PFSK-1 (cell line): ENCODE data around the gene PPM1L.

Experiments used
- FOXP2 ChIP-seq: optimal IDR thresholded peaks from 2 replicates; pipeline ENCODE3; 2011; ENCODE audit warnings: borderline replicate concordance, control low read depth, inconsistent platforms; ENCODE audit not compliant: insufficient read depth; ENCODE audit errors: extremely low read length, extremely low read depth
- POLR2AphosphoS5 ChIP-seq: IDR thresholded peaks from 2 replicates; pipeline ENCODE4 v1.6.1; 2012; ENCODE audit warnings: low read depth, mild to moderate bottlenecking, control low read depth, low read length, moderate library complexity
- REST ChIP-seq, 2 experiments: IDR thresholded peaks; 2 replicates each; pipeline versions ENCODE4 v1.6.1 to v1.8.0; 2011 to 2012; ENCODE audit warnings: low read depth in 2 of 2, low read length in 2 of 2, control low read depth in 1 of 2, inconsistent platforms in 1 of 2, mild to moderate bottlenecking in 1 of 2, moderate library complexity in 1 of 2; ENCODE audit not compliant: insufficient read depth in 1 of 2
- SIN3A ChIP-seq: IDR thresholded peaks from 2 replicates; pipeline ENCODE4 v1.6.1; 2012; ENCODE audit warnings: mild to moderate bottlenecking, low read length, moderate library complexity, borderline replicate concordance; ENCODE audit not compliant: insufficient read depth
- TAF1 ChIP-seq: IDR thresholded peaks from 2 replicates; pipeline ENCODE4 v1.6.1; 2012; ENCODE audit warnings: low read length, control low read depth, borderline replicate concordance; ENCODE audit not compliant: insufficient read depth

Gene PPM1L

GRCh38 chr3:160796089-160796812, 40.2 kb downstream of the PPM1L start:
- TF ChIP-seq REST (IDR thresholded peaks at IDR 0.05; ENCODE audit: insufficient read depth in 1 of 2, low read depth in 2 of 2, low read length in 2 of 2) = no peak

DNA sequence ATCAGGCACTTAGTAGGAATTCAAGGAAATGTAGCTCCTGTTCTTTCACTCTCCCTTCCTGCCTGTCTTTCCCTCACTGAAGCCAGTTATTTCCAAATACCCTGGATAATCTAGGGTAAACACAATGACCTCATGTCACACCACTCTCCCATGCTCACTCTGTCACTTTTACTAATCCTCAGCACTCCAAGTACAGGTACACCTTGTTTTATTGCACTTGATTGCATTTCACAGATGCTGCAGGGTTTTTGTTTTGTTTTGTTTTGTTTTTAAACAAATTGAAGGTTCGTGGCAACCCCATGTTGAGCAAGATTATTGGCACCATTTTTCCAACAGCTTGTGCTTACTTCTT, 40.8 kb downstream of the PPM1L start:
- no peak for TF ChIP-seq FOXP2
- no peak for TF ChIP-seq POLR2AphosphoS5
- TF ChIP-seq TAF1 = no peak
- no peak for TF ChIP-seq SIN3A
- TF ChIP-seq REST (IDR thresholded peaks at IDR 0.05; ENCODE audit: insufficient read depth in 1 of 2, low read depth in 2 of 2, low read length in 2 of 2) = no peak

GRCh38 chr3:160797356-160797755, 41.3 kb downstream of the PPM1L start:
- no peak for TF ChIP-seq POLR2AphosphoS5

DNA sequence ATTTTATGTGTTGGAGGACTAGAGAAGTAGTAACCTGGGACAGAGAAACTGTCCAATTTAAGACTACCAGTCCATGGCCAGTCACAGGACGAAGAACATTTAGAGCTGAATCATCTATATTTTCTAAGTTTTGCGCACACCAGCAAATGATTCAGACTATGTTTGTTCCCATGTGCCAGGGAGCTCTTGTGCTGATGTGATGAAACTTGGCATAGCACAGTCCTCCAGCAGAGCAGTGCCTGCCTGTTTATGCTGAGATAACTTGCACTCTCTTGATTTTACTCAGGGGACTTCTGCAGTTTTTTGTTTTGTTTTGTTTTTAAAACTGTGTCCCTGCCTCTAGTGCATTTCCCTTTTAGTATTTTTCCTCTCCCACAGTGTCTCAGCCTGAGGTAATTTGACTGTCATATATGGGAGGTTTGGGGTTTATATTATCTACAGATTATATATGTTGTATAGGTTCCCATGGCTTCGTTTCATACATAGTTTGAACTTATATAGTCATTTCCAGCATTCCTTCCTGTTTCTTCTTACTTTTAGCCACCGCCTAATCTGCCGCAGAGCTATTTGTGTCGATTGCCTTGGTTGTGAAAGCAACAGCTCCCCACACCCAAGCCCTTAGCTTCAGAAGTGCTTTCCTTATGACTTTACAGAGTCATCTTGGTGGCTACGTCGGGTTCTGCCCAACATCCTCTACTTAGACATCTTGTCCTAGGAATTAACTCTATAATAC, 45.5 kb downstream of the PPM1L start:
- TF ChIP-seq FOXP2 = no peak
- no peak for TF ChIP-seq TAF1
- TF ChIP-seq SIN3A = no peak
- no peak for TF ChIP-seq REST (IDR thresholded peaks at IDR 0.05; ENCODE audit: insufficient read depth in 1 of 2, low read depth in 2 of 2, low read length in 2 of 2)
- TF ChIP-seq POLR2AphosphoS5 = no peak

- TF ChIP-seq REST (IDR thresholded peaks at IDR 0.05; ENCODE audit: insufficient read depth in 1 of 2, low read depth in 2 of 2, low read length in 2 of 2) (no peak), TAF1 (no peak), SIN3A (no peak)
These were observed 48.7 kb downstream of the PPM1L start for GRCh38 chr3:160804762-160805161.
